LoVo (cell line): ENCODE measurements around the gene KRTAP5-7.
A peak's percentile ranks its signal among the peaks of the same experiment; 100 is the strongest.
"Not testable (repeated sequence)": the region's sequence is repeated elsewhere in the genome, so short reads cannot be mapped to it uniquely, and the experiment has no call there.

Experiments used
- DNase-seq: peaks from one replicate; pipeline ENCODE4 v3.0.0-alpha.2; 2016; ENCODE audit warnings: low spot score

Gene KRTAP5-7

DNA sequence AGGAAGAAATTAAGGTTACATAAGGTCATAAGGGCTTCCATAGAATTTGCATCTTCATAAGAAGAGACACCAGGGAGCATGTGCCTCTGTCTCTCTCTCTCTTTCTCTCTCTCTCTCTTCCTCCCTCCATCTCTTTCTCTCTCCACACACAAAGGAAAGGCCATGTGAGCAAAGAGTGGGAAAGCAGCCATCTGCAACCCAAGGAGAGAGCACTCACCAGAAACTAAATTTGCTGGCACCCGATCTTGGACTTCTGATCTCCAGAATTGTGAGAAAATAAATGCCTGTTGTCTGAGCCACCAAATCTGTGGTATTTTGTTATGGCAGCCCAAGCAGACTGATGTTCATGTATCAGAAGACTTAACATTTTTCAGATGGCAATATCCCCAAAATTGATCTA is 31.9 kb downstream of the KRTAP5-7 start:
- DNase-seq, result no peak

DNA sequence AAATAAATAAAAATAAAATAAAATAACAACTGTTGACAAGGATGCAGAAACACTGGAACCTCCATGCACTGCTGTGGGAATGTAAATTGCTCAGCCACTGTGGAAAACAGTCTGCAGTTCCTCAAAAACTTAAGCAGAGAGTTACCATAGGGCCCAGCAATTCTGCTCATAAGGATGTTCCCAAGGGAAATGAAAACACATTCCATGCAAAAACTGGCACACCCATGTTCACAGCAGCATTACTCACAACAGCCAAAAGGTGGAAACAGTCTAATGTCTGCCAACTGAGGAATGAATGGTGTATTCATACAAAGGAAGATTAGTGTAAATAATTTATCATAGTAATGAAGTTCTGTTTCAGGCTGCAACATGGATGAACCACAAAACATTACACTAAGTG is 35.1 kb downstream of the KRTAP5-7 start:
- peak; percentile 11 for DNase-seq

DNA sequence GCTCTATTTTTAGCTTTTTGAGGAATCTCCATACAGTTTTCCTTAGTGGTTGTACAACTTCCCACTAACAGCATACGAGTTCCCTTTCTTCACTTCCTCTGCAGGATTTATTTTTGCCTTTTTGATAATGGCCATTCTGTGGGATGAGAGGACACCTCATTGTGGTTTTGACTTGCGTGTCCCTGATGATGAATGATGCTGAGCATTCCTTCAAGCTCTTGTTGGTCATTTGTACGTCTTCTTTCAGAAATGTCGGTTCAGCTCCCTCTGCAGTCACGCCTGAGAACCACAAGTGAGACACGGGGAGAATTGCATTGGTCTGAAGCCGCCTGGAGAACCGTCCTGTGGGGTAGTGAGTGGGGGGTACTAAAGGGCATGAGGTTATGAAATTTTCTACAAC is 36.3 kb downstream of the KRTAP5-7 start:
- DNase-seq, result peak; percentile 34

DNA sequence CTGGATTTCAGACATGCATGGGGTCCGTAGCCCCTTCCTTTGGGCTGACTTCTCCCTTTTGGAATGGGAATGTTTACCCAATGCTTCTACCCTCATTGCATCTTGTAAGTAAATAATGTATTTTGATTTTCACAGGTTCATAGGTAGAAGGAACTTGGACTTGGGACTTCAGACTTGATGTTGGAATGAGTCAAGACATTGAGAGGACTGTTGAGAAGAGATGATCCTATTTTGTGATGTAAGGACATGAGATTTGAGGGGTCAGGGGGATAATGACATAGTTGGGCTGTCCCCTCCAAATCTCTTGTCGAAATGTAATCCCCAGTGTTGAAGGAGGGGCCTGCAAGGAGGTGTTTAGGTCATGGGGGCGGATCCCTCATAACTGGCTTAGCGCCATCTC is 37.4 kb downstream of the KRTAP5-7 start:
- no peak for DNase-seq

DNA sequence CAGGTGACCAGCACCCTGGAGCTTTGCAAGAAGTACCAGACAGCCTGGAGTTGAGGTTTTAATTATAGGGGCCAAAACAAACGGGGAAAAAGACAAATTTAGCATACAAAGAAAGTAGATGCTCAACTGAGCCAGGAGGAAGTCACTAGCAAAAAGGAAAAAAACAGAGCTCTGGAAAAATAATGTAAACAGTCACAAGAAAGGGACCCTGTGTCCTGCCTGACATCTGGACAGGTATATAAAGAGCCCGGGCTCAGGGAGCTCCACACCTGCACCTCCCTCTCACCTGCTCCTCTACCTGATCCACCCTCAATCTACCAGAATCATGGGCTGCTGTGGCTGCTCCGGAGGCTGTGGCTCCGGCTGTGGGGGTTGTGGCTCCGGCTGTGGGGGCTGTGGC is 38.2 kb downstream of the KRTAP5-7 start, which contains the start of gene KRTAP5-10:
Gene KRTAP5-10 (plus strand): TSS at position 301 of the 400 bp plus-strand sequence. CDS start 25 bp downstream, at position 326.
- DNase-seq, result no peak

DNA sequence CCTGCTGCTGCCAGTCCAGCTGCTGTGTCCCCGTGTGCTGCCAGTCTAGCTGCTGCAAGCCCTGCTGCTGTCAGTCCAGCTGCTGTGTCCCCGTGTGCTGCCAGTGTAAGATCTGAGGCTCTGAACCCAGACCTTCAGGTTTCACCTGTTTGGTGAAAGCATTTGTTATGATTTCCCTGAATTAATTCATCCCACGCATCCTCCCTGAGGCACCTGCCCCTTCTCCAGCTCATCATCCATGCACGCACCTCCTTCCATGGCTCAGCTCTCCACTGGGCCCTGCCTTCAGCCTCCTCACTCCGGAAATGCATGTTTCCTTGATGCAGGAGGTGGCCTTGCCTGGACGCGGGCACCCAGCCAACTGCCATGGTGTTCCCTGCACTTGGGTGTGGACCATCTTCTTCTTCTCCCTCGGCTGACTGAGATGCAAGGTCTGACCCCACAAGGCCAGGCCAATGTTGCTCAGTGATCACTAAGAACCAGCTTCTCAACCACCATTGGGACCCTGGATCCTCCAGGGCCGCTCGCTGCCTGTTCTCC is 39.1 kb downstream of the KRTAP5-7 start:
- no peak for DNase-seq

DNA sequence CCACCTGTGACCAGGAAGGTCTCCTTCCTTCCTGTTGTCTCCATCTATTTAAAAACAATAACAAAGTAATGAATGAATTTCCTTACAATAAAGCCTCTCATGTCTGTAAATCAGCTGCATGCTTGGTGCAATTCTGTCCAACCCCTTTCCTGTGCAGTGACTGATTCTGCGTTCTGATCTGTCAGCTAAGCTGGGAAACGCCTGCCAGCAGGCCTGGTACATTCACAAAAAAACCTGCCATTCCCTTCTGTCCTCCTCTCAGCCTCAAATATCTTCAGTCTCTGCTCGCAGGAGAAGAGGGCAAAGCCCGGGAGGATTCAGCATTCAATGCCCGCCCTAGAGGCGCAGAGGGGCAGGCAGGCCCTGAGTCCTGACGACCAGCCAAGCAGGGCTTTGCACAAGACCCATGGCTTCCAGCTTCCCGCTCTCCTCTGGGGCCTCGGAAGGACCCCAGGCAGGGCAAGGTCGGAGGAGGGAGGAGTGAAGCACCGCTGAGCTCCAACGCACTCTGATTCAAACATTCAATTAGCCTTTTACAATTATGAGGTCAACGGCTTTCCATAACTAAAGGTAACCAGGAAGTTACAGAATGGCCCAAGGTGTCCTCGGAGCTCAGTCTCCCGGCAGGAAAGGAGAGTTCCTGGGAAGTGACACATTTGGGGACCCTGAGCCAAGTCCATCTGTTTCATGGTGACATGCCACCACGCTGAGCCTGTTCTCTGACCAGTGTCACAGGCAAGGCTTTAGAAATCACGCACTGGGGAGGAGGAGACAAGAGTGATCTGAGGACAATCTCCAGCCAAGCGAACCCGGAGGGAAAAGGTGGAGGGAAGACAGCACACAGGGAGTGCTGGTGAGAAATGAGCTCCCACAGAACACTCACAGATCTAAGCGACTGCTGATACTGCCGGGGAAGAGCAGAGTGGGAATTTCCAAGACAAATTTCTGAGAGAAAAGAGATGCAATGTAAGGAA is 39.8 kb downstream of the KRTAP5-7 start:
- DNase-seq, result not testable (repeated sequence)

DNA sequence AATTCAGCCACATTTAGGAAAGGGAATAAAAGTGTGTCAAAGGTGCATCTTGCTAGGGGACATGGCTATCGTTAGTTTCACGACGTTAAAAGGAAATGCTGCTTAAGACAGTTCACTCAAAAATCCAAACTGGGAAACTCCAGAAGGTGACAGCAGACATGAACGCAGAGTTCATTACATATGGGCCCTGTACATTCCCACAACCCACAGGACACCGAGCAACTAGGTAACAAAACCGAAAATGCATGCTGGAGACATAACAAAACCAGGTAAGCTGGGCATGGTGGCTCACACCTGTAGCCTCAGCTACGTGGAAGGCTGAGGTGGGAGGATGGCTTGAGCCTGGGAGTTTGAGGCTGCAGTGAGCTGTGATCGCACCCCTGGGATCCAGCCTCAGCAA is 40.6 kb downstream of the KRTAP5-7 start:
- DNase-seq, result not testable (repeated sequence)

DNA sequence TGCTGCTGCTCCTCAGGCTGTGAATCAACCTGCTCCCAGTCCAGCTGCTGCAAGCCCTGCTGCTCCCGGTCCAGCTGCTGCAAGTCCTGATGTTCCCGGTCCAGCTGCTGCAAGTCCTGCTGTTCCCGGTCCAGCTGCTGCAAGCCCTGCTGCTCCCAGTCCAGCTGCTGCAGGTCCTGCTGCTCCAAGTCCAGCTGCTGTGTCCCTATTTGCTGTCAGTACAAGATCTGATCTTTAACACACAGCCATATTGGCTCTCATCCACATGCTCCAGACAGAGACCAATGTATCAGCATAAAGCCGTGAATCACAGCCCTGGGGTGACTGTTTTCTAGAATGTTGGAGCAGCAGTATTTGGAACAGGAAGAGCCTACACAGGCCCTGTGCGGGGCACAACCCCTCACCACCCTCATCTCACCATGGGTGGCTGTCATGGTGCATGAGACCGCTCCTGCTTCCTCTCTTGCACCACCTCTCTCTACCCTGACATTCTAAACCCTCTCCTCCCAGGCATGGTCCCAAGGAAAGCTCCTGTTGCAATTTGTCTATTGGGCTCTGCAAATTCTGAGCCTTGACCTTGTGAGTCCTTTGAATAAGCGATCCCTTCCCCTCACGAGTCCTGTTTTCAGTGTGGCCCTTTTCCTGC is 41.8 kb downstream of the KRTAP5-7 start:
- DNase-seq, result no peak

DNA sequence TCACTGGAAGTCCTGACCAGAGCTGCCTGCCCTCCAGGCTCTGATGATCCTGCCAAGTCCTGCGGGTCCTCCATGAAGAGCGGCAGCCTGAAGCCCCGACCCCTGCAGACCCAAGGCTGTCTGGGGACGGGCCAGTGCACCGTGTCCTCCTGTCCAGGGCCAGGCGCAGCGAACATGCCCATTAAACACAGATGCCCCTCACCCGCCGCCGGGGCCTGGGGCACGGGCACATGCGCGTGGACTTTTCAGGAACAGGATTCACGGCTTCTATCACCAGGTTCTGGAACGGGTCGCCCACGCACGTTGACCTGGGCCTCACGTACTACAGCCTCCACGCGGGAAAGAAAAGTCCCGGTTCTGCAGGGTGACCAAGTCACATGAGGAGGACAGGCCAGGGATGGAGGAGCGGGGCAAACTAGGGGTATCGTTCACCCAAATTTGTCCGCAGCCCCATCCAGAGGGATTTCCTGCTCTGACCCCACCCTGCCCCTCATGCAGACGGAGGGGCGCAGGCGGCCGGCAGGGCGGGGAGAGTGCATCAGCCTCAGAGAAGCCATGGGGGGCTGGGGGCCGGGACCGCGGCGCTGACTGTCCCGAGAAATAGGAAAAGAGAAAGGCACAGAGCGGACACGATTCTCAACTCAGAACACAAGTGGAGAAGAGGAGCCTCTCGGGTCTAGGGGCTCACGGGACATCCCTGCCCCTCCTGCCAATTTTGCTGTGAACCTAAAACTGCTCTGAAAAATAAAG is 44.2 kb downstream of the KRTAP5-7 start:
- not testable (repeated sequence) for DNase-seq

DNA sequence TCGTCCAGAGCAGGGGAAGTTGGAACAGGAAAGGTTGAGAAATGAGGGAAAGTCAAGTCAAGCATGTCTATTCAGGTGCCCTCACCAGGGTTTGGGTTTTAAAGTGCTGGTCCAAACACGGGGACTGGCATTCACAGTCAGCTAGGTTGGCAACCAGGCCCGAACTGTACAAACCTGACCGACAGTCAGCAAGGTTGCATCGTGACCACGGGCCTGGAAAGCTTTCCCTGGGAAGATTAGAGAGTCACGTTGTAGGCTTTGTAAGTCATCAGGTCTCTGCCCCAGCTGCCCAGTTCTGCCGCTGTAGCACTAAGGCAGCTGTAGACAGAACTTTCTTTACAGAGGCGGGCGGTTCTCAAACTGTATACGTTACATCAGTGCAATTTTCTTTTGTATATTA is 45.7 kb downstream of the KRTAP5-7 start:
- DNase-seq, result no peak

DNA sequence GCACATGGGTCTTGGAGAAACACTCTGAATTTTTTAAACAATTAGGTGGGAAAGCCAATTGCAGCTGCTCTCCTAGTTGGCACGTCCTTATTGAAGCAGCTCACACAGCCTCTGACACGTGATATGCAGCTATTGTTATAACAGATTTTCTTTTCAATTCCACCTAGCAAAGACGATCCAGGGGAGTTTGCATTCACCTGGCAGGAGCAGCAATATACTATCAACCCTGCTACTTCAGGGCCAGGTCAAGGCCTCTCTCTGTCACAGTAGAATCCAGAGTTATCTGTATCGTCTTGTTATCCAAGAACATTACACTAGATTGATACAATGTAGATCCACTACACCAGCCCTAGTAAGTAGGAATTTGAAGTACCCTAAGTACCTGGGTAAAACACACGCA is 47.4 kb downstream of the KRTAP5-7 start:
- no peak for DNase-seq

DNA sequence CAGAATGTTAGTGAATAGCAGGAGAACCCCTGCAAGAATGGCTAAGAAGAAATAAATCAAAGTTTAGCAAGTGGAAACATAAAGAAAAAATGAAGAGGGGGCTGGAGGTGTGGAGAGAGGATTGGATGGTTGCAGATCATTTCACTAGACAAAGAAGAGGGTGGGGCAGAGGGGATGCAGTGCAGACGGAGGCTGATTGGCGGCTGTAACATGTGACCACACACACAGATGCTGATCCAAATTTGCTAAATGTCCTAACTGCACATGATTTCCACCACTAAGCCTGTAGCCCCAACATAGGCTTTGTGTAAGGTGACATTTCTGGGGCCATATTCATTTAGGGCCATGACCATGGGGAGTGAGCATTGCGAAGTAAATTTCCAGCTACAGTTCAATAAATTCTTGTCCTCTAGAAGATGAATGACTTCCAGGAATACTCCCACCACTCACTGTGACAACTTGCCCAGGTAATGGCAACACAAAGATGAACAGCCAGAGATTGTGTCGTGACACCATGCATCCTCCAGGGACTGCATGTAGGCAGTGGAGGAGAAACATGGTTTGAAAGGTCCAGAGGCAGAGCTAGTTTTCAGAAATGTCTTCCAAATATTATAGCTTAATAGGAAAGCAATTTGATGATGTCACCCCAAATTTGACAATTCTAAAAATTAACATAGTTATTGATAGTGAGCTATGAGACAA is 48.8 kb downstream of the KRTAP5-7 start:
- no peak for DNase-seq

DNA sequence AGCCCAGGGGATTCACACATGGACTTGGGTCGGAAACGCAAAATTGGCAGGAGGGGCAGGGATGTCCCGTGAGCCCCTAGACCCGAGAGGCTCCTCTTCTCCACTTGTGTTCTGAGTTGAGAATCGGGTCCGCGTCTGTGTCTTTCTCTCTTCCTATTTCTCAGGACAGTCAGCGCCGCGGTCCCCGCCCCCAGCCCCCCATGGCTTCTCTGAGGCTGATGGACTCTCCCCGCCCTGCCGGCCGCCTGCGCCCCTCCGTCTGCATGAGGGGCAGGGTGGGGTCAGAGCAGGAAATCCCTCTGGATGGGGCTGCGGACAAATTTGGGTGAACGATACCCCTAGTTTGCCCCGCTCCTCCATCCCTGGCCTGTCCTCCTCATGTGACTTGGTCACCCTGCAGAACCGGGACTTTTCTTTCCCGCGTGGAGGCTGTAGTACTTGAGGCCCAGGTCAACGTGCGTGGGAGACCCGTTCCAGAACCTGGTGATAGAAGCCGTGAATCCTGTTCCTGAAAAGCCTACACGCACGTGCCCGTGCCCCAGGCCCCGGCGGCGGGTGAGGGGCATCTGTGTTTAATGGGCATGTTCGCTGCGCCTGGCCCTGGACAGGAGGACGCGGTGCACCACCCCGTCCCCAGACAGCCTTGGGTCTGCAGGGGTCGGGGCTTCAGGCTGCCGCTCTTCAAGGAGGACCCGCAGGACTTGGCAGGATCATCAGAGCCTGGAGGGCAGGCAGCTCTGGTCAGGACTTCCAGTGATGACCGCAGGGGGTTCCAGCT is 49.8 kb downstream of the KRTAP5-7 start:
- DNase-seq, result not testable (repeated sequence)

DNA sequence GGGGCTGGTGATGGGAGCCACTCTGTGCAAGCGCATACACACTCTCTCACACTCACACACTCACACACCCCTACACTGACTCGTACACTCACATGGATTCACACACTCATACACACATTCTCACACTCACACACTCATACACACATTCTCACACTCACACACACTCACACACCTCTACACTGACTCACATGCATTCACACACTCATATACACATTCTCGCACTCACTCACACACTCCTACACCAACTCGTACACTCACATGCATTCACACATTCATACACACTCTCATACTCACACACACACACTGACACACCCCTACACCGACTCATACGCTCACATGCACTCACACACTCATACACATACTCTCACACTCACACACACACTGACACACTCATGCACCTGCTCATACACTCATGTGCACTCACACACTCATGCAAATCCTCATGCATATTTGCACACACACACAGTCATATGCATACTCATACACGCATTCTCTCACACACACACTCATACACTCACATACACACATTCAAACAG is 50.5 kb downstream of the KRTAP5-7 start:
- DNase-seq, result no peak
